ENCODE data around the gene OSBPL1A.

DNA sequence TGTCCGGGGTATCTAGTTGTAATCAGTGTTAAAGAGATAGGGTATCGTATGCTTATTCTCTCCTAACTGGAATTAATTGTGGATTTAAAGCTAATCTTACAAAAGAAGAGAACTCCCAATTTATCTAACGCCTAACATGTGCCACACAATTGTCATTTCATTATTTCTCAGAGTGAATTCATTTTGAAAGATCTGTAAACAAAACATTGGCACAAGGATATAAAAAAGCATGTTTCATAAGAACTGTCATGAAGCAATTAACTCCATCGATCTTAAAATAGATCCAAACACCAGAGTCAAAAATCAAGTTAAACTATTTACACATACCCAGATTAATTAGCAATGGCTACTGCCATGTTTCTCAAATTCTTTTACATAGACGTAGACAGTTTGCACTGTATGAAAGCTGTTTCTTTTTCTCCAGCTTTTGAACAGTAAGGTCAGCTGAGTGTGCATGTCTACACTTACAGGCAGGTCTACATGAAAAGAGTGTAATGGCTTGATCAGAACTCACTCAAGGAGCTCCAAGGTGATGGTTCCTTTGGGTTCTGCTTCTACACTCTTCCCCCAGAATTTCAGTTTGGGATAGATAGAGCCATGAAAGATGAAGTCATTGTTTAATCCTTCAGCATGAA, 220.0 kb downstream of the OSBPL1A start:
- TF ChIP-seq EZH2 (IDR thresholded peaks at IDR 0.05; ENCODE audit: low read depth, low read length, severe bottlenecking) = no peak
- TF ChIP-seq, protein P1, sequence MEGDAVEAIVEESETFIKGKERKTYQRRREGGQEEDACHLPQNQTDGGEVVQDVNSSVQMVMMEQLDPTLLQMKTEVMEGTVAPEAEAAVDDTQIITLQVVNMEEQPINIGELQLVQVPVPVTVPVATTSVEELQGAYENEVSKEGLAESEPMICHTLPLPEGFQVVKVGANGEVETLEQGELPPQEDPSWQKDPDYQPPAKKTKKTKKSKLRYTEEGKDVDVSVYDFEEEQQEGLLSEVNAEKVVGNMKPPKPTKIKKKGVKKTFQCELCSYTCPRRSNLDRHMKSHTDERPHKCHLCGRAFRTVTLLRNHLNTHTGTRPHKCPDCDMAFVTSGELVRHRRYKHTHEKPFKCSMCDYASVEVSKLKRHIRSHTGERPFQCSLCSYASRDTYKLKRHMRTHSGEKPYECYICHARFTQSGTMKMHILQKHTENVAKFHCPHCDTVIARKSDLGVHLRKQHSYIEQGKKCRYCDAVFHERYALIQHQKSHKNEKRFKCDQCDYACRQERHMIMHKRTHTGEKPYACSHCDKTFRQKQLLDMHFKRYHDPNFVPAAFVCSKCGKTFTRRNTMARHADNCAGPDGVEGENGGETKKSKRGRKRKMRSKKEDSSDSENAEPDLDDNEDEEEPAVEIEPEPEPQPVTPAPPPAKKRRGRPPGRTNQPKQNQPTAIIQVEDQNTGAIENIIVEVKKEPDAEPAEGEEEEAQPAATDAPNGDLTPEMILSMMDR (IDR thresholded peaks at IDR 0.05; ENCODE audit: control extremely low read depth in 1 of 3, insufficient read depth in 1 of 3, low read depth in 1 of 3, low read length in 3 of 3) = no peak
- TF ChIP-seq POLR2A (IDR thresholded peaks at IDR 0.05; ENCODE audit: control extremely low read depth in 1 of 2, low read depth in 2 of 2, low read length in 2 of 2) = no peak
- TF ChIP-seq, protein P2, sequence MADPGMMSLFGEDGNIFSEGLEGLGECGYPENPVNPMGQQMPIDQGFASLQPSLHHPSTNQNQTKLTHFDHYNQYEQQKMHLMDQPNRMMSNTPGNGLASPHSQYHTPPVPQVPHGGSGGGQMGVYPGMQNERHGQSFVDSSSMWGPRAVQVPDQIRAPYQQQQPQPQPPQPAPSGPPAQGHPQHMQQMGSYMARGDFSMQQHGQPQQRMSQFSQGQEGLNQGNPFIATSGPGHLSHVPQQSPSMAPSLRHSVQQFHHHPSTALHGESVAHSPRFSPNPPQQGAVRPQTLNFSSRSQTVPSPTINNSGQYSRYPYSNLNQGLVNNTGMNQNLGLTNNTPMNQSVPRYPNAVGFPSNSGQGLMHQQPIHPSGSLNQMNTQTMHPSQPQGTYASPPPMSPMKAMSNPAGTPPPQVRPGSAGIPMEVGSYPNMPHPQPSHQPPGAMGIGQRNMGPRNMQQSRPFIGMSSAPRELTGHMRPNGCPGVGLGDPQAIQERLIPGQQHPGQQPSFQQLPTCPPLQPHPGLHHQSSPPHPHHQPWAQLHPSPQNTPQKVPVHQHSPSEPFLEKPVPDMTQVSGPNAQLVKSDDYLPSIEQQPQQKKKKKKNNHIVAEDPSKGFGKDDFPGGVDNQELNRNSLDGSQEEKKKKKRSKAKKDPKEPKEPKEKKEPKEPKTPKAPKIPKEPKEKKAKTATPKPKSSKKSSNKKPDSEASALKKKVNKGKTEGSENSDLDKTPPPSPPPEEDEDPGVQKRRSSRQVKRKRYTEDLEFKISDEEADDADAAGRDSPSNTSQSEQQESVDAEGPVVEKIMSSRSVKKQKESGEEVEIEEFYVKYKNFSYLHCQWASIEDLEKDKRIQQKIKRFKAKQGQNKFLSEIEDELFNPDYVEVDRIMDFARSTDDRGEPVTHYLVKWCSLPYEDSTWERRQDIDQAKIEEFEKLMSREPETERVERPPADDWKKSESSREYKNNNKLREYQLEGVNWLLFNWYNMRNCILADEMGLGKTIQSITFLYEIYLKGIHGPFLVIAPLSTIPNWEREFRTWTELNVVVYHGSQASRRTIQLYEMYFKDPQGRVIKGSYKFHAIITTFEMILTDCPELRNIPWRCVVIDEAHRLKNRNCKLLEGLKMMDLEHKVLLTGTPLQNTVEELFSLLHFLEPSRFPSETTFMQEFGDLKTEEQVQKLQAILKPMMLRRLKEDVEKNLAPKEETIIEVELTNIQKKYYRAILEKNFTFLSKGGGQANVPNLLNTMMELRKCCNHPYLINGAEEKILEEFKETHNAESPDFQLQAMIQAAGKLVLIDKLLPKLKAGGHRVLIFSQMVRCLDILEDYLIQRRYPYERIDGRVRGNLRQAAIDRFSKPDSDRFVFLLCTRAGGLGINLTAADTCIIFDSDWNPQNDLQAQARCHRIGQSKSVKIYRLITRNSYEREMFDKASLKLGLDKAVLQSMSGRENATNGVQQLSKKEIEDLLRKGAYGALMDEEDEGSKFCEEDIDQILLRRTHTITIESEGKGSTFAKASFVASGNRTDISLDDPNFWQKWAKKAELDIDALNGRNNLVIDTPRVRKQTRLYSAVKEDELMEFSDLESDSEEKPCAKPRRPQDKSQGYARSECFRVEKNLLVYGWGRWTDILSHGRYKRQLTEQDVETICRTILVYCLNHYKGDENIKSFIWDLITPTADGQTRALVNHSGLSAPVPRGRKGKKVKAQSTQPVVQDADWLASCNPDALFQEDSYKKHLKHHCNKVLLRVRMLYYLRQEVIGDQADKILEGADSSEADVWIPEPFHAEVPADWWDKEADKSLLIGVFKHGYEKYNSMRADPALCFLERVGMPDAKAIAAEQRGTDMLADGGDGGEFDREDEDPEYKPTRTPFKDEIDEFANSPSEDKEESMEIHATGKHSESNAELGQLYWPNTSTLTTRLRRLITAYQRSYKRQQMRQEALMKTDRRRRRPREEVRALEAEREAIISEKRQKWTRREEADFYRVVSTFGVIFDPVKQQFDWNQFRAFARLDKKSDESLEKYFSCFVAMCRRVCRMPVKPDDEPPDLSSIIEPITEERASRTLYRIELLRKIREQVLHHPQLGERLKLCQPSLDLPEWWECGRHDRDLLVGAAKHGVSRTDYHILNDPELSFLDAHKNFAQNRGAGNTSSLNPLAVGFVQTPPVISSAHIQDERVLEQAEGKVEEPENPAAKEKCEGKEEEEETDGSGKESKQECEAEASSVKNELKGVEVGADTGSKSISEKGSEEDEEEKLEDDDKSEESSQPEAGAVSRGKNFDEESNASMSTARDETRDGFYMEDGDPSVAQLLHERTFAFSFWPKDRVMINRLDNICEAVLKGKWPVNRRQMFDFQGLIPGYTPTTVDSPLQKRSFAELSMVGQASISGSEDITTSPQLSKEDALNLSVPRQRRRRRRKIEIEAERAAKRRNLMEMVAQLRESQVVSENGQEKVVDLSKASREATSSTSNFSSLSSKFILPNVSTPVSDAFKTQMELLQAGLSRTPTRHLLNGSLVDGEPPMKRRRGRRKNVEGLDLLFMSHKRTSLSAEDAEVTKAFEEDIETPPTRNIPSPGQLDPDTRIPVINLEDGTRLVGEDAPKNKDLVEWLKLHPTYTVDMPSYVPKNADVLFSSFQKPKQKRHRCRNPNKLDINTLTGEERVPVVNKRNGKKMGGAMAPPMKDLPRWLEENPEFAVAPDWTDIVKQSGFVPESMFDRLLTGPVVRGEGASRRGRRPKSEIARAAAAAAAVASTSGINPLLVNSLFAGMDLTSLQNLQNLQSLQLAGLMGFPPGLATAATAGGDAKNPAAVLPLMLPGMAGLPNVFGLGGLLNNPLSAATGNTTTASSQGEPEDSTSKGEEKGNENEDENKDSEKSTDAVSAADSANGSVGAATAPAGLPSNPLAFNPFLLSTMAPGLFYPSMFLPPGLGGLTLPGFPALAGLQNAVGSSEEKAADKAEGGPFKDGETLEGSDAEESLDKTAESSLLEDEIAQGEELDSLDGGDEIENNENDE (IDR thresholded peaks at IDR 0.05; ENCODE audit: insufficient replicate concordance, low read length) = no peak
- TF ChIP-seq EP300 (IDR thresholded peaks at IDR 0.05; ENCODE audit: borderline replicate concordance in 1 of 2, low read depth in 2 of 2, low read length in 2 of 2) = no peak
- TF ChIP-seq HDAC6 (IDR thresholded peaks at IDR 0.05; ENCODE audit: low read depth, low read length) = no peak
- TF ChIP-seq, protein P3, sequence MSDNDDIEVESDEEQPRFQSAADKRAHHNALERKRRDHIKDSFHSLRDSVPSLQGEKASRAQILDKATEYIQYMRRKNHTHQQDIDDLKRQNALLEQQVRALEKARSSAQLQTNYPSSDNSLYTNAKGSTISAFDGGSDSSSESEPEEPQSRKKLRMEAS (IDR thresholded peaks at IDR 0.05) = no peak
- TF ChIP-seq TEAD4 (IDR thresholded peaks at IDR 0.05; ENCODE audit: low read depth, low read length) = no peak
- TF ChIP-seq CEBPB (IDR thresholded peaks at IDR 0.05; ENCODE audit: low read depth, low read length) = no peak
- TF ChIP-seq ASH2L (IDR thresholded peaks at IDR 0.05; ENCODE audit: low read length) = no peak
- no peak for TF ChIP-seq RFX5 (IDR thresholded peaks at IDR 0.05; ENCODE audit: borderline replicate concordance, low read depth, low read length)
- no peak for TF ChIP-seq CREB1 (IDR thresholded peaks at IDR 0.05)
